ENCODE measurements around the gene FRMD1.

FRMD1 gene

DNA sequence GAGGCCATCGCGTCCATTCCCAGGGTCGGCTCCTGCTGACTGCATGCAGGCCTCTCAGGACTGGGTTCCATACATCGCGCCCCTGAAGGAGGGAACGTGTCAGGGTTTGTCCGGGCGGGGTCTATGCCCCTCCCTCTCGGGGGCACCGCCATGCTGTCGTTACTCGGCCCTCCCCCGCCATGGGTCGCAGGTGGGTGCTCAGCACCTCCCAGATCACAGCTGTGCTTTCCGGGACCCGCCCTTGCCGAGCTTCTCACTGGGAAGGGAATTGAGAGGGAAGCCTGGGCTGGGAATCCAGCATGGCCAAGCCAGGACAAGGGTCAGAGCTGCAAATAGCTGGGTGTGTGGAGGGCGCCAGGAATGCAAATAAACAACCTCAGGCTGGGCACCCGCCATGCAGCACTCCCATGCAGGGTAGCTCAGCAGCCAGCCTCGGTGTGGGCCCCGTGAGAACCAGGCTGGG, at the start of gene FRMD1:
FRMD1 (minus strand) TSS at position 270 of the 463 bp plus-strand sequence; CDS start at position 152, 118 bp downstream.
- FAIRE-seq: no peak

DNA sequence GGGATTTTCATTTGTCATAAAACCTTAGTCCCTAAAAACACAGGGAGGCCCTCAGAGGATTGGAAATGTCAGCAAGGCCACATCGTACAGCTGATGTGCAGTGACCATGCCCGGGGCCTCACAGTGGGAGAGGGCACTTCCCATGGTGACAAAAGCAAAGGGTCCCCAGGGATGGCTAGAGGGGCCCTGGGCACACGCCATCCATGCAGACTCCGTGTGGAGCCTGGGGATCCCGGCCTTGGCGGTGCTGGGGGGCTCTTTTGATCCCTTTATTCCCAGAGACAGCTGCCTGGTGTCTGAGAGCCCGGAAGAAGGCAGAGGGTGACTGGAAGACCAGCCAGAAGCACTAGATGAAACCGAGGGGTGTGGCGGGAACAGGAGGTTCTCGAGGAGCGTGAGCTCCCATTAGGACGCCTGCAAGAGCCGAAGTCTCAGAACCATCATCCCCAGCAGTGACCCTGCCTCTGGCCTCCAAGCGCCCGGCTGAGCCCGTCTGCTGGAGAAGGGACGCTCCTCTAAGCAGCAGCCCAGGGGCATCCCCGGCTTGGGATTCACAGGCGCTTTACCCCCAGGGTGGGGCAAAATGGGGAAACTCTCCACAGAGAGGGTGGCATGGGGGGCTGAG, 49.1 kb upstream of the FRMD1 start:
- FAIRE-seq: no peak

DNA sequence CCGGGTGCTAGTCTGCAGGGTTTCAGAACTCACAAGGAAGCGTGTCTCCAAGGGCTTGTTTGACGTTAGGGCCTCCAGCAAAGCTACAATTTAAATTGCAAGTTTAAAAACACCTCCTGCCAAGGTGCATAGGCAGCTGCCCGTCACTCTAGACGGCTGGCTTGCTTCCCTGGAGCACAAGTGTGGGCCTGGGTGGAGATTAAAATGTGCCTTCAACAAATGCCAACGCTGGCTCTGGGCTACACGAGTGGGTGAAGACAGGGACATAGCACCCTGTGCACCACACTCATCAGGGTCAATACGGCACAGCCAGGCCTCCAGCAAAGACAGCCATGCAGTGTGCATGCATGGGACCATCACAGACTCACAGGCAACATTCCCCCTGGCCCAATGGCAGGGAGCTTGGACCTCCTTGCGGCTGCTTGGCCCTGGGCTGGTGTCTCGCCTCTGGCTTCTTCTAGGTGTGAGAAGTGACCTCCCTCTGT, 48.4 kb upstream of the FRMD1 start:
- FAIRE-seq: no peak

DNA sequence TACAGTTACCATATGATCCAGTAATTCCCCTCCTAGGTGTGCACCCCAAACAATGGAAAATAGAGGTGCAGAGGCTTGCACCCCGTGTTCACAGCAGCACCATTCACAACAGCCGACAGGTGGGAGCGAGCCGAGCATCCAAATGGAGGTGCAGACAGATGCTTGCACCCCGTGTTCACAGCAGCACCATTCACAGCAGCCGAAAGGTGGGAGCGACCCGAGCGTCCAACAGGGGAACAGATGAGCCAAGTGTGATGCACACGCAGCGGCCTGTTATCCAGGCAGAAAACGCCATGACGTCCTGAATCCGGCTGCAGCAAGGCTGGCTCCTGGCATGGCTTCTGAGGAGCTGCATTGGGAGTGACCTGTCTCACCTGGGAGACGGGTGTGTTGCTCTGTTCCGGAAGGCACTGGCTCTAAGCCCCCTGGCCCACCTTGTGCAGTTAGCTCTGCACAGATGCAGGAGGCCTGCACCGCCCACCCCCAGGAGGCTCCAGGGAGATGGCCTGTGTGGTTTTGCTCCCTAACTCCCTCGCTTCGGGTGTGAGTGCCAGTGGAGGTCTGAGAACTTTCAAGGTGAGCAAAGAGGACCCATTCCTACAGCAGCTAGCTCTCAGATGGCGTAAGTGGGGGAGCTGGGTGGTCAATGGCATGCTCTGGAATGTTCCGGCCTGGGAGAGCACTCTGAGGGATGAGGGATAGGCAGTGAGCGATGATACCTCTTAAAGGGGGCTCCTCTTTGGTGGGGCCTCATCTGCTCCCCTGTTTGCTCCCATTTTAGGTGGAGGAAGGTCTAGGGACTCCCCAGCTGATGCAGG, 47.8 kb upstream of the FRMD1 start:
- no peak for FAIRE-seq

DNA sequence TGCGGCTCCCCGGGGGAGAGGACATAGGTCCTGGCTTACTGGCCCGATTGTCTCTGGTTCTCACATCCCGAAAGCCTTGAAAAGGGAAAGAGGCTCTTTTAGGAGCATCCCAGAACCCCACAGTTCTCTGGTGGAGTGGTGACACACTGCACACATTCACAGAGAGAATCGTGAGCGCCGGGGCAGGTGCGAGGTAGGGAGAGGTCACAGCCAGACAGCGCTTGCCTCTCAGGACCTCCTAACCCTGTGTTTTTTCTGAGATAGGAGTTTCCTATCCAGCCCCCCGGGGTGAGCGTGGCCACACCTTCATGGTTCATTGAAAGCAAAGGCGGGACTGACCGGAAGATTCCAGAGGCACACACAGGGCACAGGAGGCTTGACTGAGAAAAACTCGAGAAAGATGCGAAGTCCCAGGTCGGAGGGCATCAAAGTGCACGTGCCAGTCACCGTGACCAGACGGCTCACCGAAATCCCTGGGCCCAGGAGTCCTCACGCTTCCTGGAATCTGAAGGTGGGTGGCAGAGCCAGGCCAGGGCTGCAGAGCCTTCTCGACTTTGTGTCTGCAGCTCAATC, 46.5 kb upstream of the FRMD1 start:
- no peak for FAIRE-seq

DNA sequence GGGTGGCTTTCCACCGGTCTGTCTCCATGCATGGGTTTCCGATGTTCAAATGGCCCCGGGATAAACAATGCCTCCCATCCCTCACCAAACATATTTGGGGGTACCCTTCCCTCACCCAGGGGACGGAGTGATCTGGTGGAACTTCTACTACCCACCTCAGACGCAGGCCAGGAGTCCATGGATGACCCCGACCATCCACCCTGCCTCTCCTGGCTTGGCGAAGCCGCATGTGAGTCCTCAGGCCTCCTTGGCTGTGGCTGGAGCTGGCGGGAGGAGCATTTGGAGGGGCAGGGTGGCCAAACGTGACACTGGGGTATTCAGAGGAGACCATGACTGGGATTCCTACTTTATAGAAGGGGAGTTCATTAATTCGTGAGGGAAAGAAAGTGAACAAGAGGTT, 45.9 kb upstream of the FRMD1 start:
- no peak for FAIRE-seq

DNA sequence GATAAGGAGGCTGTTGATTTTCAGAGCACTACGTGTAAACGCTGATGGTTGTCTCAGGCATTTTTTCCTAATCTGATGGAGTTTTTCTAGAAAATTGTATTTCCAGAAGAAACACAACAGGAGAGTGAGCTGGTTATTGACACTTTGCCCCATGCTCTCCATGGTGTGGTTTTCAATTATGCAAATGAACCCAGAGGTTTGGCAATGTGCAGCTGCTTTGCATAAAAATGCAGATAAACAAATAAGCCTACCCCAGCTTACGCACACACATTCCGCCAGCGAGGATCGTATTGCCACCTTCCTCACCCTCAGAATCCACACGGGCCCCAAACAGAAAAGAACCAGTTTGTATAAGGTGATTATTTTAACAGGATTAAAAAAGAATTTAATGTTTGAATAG, 45.1 kb upstream of the FRMD1 start:
- no peak for FAIRE-seq

DNA sequence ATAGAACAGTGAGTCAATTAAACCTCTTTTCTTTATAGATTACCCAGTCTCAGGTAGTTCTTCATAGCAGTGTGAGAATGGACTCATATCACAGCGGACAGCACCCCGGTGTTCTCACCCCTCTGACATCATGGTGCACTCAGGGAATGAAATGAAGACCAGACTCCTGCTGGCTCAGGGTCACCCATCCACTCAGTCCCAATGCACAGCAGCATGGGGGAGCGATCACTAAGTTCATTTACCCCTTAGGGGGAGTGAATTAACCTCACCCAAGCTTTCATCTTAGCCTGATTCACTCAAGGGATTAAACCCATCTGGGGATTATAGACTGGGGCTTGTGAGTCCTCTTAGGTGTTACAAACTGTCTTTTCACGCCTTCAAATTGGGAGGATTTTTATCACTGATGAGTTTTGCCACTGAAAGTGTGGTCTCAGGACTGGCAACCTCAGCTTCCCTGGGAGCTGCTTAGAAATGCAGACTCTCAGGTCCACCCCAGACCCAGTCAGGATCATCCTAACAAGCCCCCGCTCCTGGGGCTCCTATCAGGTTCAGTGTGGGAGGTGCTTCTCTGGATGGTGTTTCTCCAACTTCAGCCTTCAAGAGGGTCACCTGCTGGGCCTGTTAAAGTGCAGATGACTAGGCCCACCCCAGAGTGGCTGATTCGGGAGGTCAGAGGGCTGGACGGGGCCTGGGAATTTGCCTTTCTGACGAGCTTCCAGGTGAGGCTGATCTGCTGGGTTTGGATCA, 44.3 kb upstream of the FRMD1 start:
- no peak for FAIRE-seq

DNA sequence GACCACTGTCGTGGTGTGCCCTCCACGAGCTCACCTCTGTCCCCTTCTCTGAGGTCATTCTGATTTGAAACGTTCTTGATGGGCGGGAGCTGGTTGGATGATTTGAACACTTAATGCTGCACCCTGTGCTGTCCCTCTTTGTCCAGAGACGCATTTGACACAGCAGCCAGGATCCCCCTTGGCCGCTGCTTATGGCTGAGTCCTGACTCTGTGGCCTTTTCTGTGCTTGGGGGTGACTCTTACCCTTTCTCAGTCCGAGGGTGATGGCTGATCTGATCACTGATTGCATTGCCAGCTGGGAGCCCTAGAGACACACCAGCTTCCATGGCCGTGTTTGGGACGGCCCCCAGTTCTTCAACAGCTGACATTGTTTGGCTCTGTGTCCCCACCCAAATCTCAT, 43.5 kb upstream of the FRMD1 start:
- no peak for FAIRE-seq

DNA sequence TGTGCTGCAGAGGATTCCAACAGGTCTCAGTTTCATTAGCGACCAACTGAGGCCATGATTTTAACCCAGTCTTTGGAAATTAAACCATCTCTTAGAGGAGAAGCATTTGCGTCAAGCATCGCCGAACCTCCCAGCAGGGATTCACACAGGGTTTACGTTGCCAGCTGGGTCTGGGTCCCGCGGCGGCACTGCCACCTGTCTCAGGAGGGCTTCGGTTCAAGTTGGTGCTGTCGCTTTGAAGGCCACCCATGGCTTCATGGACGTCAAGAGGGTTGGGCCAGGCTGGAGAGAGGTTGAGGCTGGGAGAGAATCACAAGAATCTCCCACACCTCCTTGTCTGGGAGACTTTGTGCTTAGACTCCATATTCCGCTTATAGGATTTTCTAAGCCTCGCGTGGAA, 43.0 kb upstream of the FRMD1 start:
- no peak for FAIRE-seq

DNA sequence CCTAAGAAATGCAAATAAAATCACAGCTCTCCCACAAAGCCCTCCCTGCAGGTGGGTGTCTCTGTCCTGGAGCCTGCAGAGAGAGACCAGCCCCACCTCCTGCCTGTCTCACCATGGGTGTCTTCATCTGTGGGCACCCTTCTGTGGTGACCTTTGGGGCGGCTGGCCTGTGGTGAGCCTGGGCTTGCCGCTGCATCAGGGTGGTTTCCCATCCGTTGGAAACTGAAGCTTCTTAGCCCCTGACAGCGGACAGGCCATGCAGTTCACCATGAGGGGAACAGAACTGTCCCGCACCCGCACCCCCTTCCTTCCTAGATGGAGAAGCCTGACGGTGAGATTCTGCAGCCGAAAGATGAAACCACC, 42.3 kb upstream of the FRMD1 start:
- no peak for FAIRE-seq

DNA sequence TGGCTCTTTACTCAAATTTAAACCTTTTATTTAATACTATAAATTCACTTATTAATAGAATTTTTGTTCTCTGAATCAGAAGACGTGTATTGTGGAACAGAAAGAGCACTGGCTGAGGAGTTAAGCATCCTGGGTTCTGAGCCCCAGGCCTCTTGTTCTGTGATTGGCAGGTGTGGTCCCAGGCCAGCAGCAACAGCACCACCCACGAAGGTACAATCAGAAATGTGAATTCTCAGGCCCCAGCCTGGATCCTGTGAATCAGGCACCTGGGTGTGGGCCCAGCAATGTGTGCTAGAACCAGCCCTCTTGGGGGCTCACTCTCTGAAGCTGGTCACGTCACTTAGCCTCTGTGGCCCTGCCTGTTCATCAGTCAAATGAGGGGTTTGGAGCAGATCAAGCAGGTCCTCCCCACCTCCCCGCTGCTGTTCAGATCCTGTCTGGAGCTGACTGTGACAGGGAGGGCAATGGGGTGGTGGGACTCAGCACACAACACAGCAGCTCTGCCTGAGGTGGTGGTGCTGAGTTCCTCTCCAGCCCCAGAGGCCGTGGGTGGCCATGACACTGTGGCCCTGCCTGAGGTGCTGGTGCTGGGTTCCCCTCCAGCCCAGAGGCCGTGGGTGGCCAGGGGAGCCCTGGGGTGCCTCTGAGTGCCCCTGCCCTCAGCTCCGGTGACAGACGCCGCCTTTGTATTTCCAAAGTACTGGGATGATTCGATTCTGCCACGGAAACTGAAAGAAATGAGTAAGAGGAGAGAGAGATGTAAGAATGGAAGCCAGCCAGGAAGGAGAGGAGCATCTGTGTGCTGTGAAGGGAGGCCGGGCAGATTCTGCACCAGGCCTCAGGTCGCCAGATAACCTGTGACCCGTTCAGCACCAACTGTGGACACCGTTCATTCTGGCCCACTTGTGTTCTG, 41.6 kb upstream of the FRMD1 start:
- no peak for FAIRE-seq

DNA sequence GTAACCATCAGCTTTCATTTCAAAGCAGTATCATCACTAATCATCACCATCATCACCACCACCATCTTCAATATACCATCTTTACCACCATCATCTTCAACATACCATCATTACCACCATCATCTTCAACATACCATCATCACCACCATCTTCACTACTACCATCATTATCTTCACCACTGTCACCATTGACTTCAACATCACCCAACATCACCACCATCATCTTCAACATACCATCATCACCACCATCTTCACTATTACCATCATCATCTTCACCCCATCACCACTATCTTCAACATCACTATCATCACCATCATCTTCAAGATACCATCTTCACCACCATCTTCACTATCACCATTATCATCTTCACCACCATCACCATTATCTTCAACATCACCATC, 40.5 kb upstream of the FRMD1 start:
- no peak for FAIRE-seq

DNA sequence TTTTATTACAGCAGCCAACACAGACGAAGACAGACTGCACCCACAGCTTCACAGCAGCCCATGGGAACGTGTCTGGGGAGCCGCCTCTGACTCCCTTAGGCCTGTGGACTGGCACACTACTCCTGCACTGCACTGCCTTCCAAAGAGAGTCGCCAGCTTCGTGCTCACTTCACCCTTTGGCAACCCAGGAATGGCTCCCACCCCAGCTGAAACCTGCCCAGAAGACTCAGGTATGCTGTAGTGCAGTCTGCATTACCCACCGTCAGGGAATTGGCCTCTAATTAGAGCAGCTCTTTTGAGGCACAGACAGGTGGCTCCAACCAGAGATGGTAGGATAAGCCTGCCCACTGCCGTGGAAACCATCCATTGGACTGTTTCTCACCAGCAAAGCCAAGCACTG, 39.9 kb upstream of the FRMD1 start:
- no peak for FAIRE-seq

DNA sequence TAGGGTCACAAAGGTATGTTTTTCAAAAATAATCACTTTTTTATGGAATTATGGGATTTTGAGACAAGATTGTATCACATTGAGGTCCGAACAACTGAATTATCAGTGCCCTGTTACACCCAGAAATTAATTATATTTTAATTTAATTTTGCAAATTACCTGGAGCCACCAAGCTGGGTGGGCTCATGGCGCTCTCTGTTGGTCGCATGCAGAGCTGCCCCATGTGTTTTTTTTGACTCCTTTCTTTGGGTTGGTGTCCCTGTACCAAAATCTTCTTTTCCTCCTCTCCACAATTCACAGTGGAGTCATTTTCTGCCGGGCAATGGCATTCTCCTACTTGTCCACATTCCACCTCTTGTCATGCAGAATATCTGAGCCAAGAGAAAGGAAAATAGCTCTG, 38.9 kb upstream of the FRMD1 start:
- FAIRE-seq: no peak

DNA sequence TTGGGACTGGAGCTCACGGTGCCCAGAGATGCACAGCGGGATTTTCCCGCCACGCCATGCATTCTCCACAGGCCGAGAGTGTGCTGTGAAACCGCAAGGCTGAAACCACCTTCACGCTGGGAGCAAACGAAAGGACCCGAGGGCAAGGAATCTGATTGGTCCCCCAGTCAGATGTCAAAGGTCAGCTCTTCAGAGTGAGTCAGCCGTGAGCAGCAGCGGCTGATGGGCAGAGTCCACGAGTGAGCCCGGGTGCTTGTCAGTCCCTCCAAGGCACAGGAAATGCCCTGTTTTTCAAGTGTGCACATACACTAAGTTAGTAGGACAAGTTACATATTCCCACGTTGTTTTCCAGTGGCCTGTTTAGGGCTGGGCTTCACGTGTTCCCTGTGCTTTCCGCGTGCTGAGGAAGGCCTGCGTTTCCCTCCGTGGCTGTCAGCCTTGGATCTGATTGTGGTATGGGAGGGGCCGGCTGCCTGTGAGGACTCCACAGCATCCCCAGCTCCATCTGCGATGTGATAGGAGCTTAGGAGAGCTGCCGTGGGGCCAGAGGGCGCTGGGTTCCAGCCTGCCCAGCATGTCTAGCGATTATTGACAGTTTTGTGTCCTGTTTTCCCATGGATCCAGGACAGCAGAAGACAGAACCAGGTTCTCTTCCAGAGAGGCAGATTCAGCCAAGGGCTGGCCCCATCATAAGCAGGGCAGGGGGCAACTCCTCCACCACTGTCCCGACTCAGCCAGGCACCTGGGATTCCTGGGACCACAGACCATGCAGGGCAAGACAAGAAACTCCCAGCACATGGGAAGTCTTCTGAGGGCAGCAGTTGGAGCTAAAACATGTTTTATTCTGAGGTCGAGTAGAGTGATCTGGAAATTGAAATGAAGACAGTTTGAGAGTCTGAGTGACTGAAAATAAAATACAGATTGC, 38.2 kb upstream of the FRMD1 start:
- no peak for FAIRE-seq

DNA sequence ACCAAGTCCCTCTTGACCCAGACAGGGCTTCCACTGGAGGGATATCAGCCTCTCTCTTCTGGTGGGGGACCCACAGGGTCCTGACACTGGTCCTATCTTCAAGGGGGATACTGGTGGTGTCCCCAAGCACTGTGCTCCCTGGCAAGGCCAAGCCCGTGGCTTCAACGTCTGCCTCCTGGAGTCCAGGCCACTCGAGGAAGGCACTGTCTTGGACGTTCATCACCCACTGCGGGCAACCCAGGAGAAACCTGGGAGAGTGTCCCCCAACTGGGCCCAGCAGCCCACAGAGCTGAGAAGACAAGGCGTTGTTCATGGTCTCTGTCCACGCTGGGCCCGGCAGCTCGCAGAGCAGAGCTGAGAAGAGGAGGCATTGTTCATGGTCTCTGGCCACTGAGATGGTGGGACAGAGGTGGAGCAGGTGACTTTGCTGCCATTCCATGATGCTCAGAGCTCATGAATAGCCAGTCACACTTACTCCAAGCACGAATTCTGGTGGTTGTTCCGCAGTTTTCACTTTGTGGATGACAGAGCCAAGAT, 37.5 kb upstream of the FRMD1 start:
- FAIRE-seq: no peak

DNA sequence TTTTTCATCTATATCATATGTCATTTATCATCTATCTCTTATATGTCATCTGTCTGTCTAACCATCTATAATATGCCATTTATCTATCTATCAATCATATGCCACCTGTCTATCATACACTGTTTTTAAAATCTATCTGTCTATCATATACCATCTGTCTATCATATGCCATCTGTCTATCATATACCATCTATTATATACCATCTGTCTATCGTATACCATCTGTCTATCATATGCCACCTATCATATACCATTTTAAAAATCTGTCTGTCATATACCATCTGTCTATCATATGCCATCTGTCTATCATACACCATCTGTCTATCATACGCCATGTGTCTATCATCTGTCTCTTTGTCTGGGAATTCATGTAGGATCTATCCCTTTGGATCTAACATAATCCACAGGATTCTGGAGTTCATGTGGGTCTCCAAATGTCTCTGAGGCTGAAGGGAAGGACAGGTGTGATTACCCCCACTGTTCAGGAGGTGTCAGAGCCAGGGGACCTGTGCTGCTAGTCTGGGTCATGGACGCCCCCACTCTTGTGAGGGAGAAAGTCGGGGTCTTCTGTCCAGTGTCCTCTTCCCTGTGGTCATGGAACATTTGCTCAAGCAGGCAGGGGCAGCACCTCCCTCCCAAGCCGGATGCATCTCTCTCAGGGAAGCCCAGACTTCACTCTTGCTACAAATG, 36.9 kb upstream of the FRMD1 start:
- no peak for FAIRE-seq

DNA sequence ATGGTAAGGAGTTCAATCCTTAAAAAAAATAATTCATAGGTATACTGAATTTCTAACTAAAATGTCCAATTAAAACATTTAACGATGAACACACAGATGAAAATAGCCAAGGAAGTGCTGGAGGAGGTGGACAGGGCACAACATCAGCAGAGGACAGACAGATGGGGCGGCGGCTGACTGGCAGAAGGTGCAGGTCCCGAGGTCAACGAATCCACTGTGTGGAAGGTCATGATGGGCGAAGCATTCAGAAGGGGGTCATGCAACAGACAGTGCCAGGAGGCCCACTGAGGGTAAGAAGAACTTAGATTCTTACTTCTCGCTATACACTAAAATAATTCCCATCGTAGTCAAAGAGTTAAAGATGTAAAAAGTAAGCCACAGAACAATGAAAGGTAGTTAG, 34.2 kb upstream of the FRMD1 start:
- FAIRE-seq: no peak

DNA sequence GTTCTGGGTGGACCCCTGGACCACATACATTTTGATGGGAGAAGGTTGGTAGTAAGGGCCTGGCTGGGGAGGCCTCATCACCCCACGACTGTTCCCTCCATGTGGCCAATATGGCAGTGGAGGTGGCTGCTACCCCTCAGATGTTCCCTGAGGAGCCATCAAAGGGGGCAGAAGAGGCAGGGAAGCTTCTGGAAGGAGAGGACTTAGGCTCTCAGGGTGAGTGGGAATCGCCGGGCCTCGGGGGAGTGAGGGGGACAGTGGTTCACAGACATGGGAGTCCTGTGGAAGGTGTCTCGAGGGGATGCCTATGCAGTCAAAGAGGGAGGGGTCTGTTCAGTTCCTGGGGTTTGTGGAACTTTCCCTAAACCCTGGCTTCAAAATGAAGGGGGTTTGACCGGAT, 32.9 kb upstream of the FRMD1 start:
- FAIRE-seq: no peak

All from TTC549 (cell line).